GM20000 (cell line): ENCODE results near the gene GPC3.

Source experiments
- DNase-seq: peaks from one replicate; pipeline ENCODE4 v3.0.0; 2012; ENCODE audit warnings: low spot score
- TF ChIP-seq, protein P1 (sequence below): IDR thresholded peaks from 2 replicates; pipeline ENCODE4 v1.5.1; 2012; ENCODE audit warnings: mild to moderate bottlenecking, control low read depth; ENCODE audit errors: extremely low read depth, missing control alignments

The GPC3 gene

DNA sequence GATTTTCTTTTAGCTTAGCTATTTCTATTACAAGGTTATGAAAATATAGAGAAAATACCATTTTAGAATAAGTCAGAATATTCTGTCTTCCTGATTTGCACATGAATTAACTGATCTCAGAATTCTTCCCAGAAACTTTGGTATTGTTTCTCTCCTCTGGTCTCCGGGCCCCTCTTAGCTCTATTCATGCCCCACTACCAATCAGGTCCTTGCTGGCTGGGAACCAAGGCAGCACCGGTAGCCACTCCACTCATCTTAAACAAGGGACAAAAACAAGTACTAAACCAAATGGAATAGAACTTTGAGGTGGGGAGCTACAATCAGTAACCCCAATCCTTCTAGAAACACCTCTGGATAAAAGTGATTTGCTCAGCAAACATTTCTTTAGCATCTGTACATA lies 64.3 kb downstream of the GPC3 start:
- DNase-seq = no peak
- TF ChIP-seq, protein P1, sequence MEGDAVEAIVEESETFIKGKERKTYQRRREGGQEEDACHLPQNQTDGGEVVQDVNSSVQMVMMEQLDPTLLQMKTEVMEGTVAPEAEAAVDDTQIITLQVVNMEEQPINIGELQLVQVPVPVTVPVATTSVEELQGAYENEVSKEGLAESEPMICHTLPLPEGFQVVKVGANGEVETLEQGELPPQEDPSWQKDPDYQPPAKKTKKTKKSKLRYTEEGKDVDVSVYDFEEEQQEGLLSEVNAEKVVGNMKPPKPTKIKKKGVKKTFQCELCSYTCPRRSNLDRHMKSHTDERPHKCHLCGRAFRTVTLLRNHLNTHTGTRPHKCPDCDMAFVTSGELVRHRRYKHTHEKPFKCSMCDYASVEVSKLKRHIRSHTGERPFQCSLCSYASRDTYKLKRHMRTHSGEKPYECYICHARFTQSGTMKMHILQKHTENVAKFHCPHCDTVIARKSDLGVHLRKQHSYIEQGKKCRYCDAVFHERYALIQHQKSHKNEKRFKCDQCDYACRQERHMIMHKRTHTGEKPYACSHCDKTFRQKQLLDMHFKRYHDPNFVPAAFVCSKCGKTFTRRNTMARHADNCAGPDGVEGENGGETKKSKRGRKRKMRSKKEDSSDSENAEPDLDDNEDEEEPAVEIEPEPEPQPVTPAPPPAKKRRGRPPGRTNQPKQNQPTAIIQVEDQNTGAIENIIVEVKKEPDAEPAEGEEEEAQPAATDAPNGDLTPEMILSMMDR = no peak

DNA sequence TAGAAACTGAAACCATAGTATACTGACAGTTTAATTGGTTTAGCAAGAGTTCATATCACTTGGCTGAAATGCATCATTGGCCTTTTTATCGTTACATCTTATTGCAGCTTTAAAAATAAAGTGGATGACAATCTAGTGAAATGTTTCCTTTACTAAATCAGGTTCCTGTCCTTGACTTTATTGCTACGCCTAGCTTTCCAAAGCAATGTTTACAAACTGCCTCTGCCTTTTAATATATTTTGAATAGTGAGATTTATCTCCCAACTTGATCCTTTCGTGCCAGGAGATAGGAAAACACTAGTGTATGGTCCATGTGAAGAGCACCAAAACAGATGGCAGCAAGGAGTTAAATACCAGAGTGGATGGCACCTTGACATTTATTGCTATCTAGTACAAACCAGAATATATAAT lies 67.0 kb downstream of the GPC3 start:
- DNase-seq = no peak
- TF ChIP-seq, protein P1 = no peak

DNA sequence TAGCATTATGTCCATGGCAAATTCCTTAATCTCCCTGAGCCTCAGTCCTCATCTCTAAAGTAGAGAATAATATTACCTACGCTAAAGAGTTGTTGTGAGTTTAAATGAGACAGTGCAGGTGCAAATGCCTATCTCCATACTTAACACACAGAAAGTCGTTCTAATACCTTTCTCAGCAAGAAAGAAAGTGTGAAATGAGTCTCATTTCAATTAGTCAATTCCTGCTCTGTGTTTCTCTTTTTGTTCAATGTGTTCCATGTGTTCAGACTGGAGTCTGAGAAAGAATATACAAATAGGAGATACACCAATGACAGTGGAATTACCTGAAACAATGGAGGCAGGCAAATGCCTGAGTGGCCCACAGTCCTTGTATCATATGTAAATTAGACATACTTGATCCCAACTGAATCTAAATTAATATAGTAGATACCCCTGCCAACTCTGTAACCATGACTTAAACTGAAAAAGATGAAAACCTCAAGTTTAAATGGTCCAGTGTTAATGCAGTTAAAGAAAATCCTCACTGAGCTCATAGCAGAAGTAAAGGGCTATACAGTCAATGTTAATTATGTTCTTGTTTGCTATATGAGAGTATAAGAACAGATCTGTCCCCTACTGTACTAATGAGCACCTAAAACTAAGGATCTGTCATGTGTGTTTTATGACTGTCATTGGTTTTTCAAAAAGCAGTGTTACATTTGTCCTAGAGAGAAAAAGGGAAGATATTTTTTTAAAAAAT lies 68.2 kb downstream of the GPC3 start:
- DNase-seq = no peak
- TF ChIP-seq, protein P1 = no peak

DNA sequence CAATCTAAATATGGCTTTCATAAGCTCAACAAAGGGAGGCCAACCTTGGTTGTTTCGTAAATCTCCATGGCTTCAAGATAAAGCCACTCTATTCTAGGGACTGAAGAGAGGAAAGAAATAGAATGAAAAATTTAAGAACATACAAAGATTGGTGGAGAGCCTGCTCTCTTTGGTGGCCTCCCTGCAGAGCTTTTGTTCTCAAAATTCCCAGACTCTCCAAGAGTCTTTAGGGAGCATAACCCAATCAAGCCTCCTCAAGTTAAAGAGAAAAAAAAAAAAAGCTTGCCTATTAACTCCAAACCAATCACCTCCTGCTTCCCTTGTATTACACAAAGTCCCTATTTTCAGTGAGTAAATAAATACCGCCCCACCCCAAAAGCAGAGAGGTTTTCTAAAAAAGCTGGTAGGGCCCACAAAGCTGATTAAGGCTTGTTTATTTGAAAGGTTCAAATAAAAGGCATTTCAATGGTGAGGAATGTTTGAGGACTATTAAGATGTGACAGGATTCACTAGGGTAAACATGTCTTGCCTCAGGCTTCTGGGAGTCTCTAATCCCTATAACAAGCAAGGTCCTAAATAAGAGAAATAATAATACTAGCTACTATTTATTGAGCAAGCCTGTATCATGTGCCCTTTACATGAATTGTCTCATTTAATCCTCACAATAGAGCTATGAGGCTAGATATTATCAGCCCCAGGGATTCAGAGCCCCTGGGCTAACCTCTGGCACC lies 71.6 kb downstream of the GPC3 start:
- TF ChIP-seq, protein P1 = no peak
- no peak for DNase-seq

DNA sequence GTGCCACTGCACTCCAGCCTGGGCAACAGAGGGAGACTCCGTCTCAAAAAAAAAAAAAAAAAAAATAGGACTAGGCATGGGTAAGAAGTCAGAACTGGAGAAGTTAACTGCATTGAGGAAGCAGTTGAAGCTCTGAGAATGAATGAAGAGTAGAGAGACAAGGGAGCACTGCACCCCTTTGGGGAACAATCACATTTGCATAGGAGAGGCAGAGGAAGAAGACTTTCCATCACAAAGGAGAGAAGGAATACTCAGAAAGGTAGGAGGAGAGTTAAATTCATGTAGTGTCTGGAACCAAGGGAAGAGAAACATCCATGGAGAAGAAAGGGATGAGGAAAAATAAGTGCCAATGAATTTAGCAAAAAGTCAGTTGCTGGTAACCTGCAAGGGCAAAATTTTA lies 72.4 kb downstream of the GPC3 start:
- no peak for DNase-seq
- TF ChIP-seq, protein P1 = no peak

DNA sequence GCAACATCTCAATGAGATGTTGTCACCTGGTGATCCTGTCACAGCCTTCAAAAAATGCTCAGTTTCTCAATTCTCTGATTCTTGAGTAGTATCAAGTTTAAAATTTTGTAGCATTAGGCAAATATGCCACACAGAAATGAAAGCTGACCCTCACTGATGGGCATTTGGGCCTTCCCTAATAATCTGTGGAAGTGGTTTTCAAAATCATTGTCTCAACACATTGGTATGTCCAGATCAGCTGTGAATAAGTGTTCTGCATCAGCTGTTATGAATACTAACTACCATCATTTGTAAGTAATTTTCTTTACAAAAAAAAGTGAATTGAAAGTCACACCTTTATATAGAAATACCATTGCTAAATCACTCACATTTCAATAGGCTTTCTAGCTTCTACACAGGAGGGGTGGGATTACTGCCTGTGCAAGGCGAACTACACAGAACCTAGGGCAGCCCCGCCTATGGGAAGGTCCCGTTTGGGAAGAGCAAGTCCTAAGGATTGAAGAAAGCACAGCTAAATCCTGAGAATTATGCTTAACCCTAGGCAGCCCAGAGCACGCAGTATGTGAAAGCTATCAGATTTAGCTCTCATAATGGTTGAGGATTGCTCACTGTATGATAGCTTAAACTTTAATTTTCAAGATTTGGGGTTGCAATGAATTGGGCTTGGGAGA lies 73.4 kb downstream of the GPC3 start:
- no peak for DNase-seq
- TF ChIP-seq, protein P1 = no peak

DNA sequence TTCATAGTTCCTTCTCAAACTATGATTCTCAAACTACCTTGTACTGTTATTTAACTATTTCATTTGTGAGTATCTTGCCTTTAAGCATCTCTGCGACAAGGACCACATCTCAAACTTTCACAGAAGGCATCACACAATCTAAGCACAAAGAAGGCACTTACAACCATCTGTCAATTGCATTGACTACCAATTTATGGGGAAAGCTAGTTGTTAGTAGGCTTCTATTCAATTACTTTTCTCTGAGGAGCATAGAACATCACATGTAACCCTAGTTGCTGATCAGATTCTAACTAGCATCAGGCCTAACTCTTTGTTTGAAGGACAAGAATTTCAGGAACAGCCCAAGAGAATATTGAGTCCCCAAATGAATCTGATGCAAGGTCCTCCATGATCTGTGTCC lies 74.9 kb downstream of the GPC3 start:
- TF ChIP-seq, protein P1 = no peak
- DNase-seq = no peak
